Colonic mucosa (tissue), 4 donors: ENCODE measurements around the gene PSAPL1. TPM values are rescaled to one million over a fixed set of nuclear protein-coding genes. Genes with fewer than 3 reads are reported as not detected.

ENCODE experiments used
- DNase-seq: peaks from one replicate; pipeline ENCODE4 v3.0.0-alpha.2; 2020
- H3K27ac ChIP-seq: fragments of 200-600 bp; one replicate; pipeline ENCODE4 v1.8.0; 2021
- H3K27me3 ChIP-seq: fragments of 200-600 bp; one replicate; pipeline ENCODE4 v1.8.0; 2021
- H3K36me3 ChIP-seq: fragments of 200-600 bp; one replicate; pipeline ENCODE4 v1.8.0; 2021
- H3K4me1 ChIP-seq: fragments of 200-600 bp; one replicate; pipeline ENCODE4 v1.8.0; 2021; ENCODE audit warnings: mild to moderate bottlenecking
- H3K4me3 ChIP-seq: fragments of 200-600 bp; one replicate; pipeline ENCODE4 v1.8.0; 2021
- H3K9ac ChIP-seq, 2 donors: one replicate each; pipeline ENCODE4 v1.7.0; 2013; ENCODE audit warnings: control low read depth in 2 of 2, low read depth in 2 of 2, low read length in 2 of 2
- H3K9me3 ChIP-seq: fragments of 200-600 bp; one replicate; pipeline ENCODE4 v1.8.0; 2021
- CTCF ChIP-seq: fragments of 200-600 bp; IDR thresholded peaks from one replicate; pipeline ENCODE4 v1.8.0; 2022; ENCODE audit warnings: antibody characterized with exemption, mild to moderate bottlenecking
- intact Hi-C: fragments of 100-400 bp; cut with DNase I; formaldehyde crosslinking; loops from one replicate; pipeline ENCODE4 v1.14.1; 2022
- total RNA-seq, 2 donors: library from RNA; stranded (reverse); fragmentation: NEBNext Ultra II Directional in 1 of 2; extraction: Animal tissue kit (Norgen Biotek cat#: 25700) in 1 of 2; gene quantifications; one replicate each; pipeline ENCODE4 v1.2.1, GENCODE V29; 2021
- donor health status: healthy.
- donor health status: DM: no; HTN: no; CAD: no.
- donor health status: DM: no; HTN: no; CAD: no.

The PSAPL1 gene
- total RNA-seq, 2 donors from 2014 or later: not detected

GRCh38 chr4:7475207-7475606 is 40.5 kb upstream of the PSAPL1 start:
- intact Hi-C loops: no loop called here
- H3K4me1 ChIP-seq: no peaks in the 10 kb centered on the region
- no peak overlapping the region for H3K9ac ChIP-seq
- H3K9me3 ChIP-seq: no peaks in the 10 kb centered on the region
- no peak overlapping the region for H3K27ac ChIP-seq
- no peaks in the 10 kb centered on the region for H3K36me3 ChIP-seq
- DNase-seq: no peak
- no peak overlapping the region for H3K4me3 ChIP-seq
- TF ChIP-seq CTCF: no peak
- no peaks in the 10 kb centered on the region for H3K27me3 ChIP-seq

- Histone ChIP-seq H3K27me3 (no peaks in the 10 kb centered on the region), H3K9me3 (no peaks in the 10 kb centered on the region), H3K4me3 (no peak overlapping the region), H3K36me3 (no peaks in the 10 kb centered on the region), H3K9ac (no peak overlapping the region), H3K4me1 (no peaks in the 10 kb centered on the region), H3K27ac (no peak overlapping the region)
- no peak for DNase-seq
- intact Hi-C loops: no loop called here
- TF ChIP-seq CTCF: no peak
Observed at GRCh38 chr4:7474320-7474719, 39.6 kb upstream of the PSAPL1 start.

GRCh38 chr4:7473081-7473480 is 38.4 kb upstream of the PSAPL1 start:
- no peak overlapping the region for H3K4me3 ChIP-seq
- no peak for DNase-seq
- intact Hi-C loops: no loop called here
- H3K27ac ChIP-seq: no peak overlapping the region
- H3K9me3 ChIP-seq: no peaks in the 10 kb centered on the region
- no peak overlapping the region for H3K9ac ChIP-seq
- no peaks in the 10 kb centered on the region for H3K36me3 ChIP-seq
- H3K4me1 ChIP-seq: no peaks in the 10 kb centered on the region
- no peaks in the 10 kb centered on the region for H3K27me3 ChIP-seq
- TF ChIP-seq CTCF: no peak

GRCh38 chr4:7472442-7473013 is 37.8 kb upstream of the PSAPL1 start:
- H3K9ac ChIP-seq: no peak overlapping the region
- H3K27me3 ChIP-seq: no peaks in the 10 kb centered on the region
- H3K4me1 ChIP-seq: no peaks in the 10 kb centered on the region
- no peak overlapping the region for H3K4me3 ChIP-seq
- H3K9me3 ChIP-seq: no peaks in the 10 kb centered on the region
- intact Hi-C loops: no loop called here
- DNase-seq: no peak
- H3K36me3 ChIP-seq: no peaks in the 10 kb centered on the region
- no peak overlapping the region for H3K27ac ChIP-seq
- no peak for TF ChIP-seq CTCF

GRCh38 chr4:7470522-7471128 is 35.9 kb upstream of the PSAPL1 start:
- TF ChIP-seq CTCF: no peak
- Histone ChIP-seq H3K27me3 (no peaks in the 10 kb centered on the region), H3K4me3 (no peak overlapping the region), H3K9me3 (no peaks in the 10 kb centered on the region), H3K4me1 (no peaks in the 10 kb centered on the region), H3K36me3 (no peaks in the 10 kb centered on the region), H3K9ac (no peak overlapping the region), H3K27ac (no peak overlapping the region)
- intact Hi-C loops: no loop called here
- DNase-seq: no peak
